Measurements from ENCODE around the gene GPATCH1. TPM values are rescaled to one million over a fixed set of nuclear protein-coding genes. Genes with fewer than 3 reads are reported as not detected.

The GPATCH1 gene
- total RNA-seq, 1 donor from 2014 or later = 8.2 TPM

DNA sequence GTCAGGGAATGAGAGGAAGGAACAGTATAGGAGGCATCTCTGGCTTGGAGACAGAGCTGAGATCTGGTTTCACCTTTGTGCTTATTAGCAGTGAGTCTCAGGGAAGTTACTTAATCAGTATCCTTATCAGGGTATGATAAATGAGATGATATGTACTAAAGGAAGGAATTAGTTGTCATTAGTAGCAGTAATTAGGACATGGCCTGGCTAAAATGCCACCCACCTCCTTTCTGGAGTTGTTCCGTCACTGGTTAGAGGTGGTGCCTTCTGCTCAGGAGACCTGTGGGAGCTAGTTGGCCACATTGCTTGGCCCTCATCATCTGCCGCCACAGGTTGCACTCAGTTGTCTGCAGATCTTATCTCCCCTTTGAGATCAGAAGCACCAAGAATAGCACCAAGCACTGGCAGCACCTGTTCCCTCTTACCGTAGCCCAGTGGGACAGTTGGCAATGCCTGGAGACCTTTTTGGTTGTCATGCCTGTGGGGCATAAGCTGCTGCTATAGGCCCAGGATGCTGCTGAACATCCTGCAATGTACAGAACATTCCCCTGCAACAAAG is 4.7 kb downstream of the GPATCH1 start:
- no peaks in the 10 kb centered on the region for H3K27me3 Mint-ChIP-seq (ENCODE audit: unreplicated experiment)
- H3K4me3 Mint-ChIP-seq (ENCODE audit: unreplicated experiment) = no peak overlapping the region
- H3K4me1 Mint-ChIP-seq (ENCODE audit: unreplicated experiment) = peaks cover 18% of the 10 kb centered on the region
- TF ChIP-seq, protein P1, sequence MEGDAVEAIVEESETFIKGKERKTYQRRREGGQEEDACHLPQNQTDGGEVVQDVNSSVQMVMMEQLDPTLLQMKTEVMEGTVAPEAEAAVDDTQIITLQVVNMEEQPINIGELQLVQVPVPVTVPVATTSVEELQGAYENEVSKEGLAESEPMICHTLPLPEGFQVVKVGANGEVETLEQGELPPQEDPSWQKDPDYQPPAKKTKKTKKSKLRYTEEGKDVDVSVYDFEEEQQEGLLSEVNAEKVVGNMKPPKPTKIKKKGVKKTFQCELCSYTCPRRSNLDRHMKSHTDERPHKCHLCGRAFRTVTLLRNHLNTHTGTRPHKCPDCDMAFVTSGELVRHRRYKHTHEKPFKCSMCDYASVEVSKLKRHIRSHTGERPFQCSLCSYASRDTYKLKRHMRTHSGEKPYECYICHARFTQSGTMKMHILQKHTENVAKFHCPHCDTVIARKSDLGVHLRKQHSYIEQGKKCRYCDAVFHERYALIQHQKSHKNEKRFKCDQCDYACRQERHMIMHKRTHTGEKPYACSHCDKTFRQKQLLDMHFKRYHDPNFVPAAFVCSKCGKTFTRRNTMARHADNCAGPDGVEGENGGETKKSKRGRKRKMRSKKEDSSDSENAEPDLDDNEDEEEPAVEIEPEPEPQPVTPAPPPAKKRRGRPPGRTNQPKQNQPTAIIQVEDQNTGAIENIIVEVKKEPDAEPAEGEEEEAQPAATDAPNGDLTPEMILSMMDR (IDR thresholded peaks at IDR 0.05) = no peak
- no peaks in the 10 kb centered on the region for H3K9me3 Mint-ChIP-seq (ENCODE audit: unreplicated experiment)
- no peak for DNase-seq (ENCODE audit: extremely low spot score, unreplicated experiment)
- H3K27ac Mint-ChIP-seq (ENCODE audit: unreplicated experiment) = no peak overlapping the region
- H3K36me3 Mint-ChIP-seq (ENCODE audit: unreplicated experiment) = peaks cover 12% of the 10 kb centered on the region

DNA sequence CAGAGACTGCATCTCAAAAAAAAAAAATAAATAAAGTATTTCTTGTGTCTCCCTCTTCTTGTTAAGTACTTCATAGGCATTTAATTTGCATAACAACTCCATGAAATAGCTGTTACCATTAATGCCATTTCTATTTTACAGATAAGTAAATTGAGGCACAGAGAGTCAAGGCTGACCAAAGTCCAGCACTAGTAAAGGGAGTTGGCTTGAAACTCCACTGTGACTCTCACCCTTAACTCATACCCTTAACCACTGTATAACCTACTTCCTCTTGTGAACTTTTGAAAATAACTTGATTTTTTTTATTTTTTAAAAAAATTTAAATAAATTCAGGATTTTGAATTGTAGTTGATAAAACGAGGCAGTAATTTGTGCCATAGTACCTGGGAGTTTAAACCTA is 6.0 kb downstream of the GPATCH1 start:
- no peak for DNase-seq (ENCODE audit: extremely low spot score, unreplicated experiment)
- Mint-ChIP-seq H3K27ac (ENCODE audit: unreplicated experiment) (no peak overlapping the region), H3K27me3 (ENCODE audit: unreplicated experiment) (no peaks in the 10 kb centered on the region), H3K4me3 (ENCODE audit: unreplicated experiment) (no peak overlapping the region), H3K4me1 (ENCODE audit: unreplicated experiment) (peaks cover 5% of the 10 kb centered on the region), H3K9me3 (ENCODE audit: unreplicated experiment) (no peaks in the 10 kb centered on the region), H3K36me3 (ENCODE audit: unreplicated experiment) (peaks cover 15% of the 10 kb centered on the region)
- TF ChIP-seq, protein P1 (IDR thresholded peaks at IDR 0.05) = no peak

DNA sequence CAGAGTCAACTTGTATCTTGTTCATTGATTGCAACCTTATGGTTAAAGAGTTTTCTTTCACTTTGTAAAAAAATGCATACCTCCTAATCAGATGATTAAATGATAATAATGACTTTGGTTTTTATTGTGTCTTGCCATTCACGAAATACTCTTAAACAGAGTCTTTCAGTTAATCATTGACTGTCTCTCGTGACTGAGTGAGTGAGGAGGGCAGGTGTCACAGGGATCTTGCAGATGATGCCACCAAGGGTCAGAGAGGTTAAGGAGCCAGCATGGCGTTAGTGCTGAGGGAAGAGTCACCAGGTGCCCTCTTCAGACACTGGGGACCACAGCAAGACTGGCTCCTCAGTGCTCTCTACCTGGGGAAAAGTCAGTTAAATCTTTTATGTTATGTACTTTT is 8.0 kb downstream of the GPATCH1 start:
- H3K9me3 Mint-ChIP-seq (ENCODE audit: unreplicated experiment) = no peaks in the 10 kb centered on the region
- peaks cover 1% of the 10 kb centered on the region for H3K4me1 Mint-ChIP-seq (ENCODE audit: unreplicated experiment)

DNA sequence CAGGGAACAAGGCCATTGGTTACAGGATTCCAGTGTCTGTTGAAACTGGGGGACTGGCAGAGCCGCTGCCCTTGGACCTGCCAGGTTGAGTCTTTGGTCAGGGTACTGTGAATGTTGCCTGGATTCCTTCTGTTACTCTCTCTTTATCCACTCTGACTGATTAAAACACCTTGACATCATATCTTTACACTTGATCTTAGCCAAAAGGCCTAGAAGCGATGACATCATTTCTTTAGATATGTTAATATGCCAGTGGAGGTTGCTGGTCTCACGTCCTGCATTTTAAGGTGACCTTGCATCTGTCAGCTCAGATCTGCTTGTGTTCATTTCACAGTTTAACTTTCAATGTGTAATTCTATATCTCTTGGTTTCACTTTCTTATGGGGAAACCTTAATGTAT is 9.2 kb downstream of the GPATCH1 start:
- Mint-ChIP-seq H3K36me3 (ENCODE audit: unreplicated experiment) (peaks cover 20% of the 10 kb centered on the region), H3K9me3 (ENCODE audit: unreplicated experiment) (no peaks in the 10 kb centered on the region), H3K4me1 (ENCODE audit: unreplicated experiment) (no peaks in the 10 kb centered on the region), H3K27me3 (ENCODE audit: unreplicated experiment) (no peaks in the 10 kb centered on the region), H3K27ac (ENCODE audit: unreplicated experiment) (no peak overlapping the region), H3K4me3 (ENCODE audit: unreplicated experiment) (no peak overlapping the region)
- TF ChIP-seq, protein P1 (IDR thresholded peaks at IDR 0.05) = no peak
- no peak for DNase-seq (ENCODE audit: extremely low spot score, unreplicated experiment)

More for the DNA sequence above, 8.0 kb downstream of the GPATCH1 start:
- no peak overlapping the region for H3K27ac Mint-ChIP-seq (ENCODE audit: unreplicated experiment)
- H3K36me3 Mint-ChIP-seq (ENCODE audit: unreplicated experiment) = peaks cover 17% of the 10 kb centered on the region
- TF ChIP-seq, protein P1 (IDR thresholded peaks at IDR 0.05) = no peak
- no peak overlapping the region for H3K4me3 Mint-ChIP-seq (ENCODE audit: unreplicated experiment)
- H3K27me3 Mint-ChIP-seq (ENCODE audit: unreplicated experiment) = no peaks in the 10 kb centered on the region
- no peak for DNase-seq (ENCODE audit: extremely low spot score, unreplicated experiment)

DNA sequence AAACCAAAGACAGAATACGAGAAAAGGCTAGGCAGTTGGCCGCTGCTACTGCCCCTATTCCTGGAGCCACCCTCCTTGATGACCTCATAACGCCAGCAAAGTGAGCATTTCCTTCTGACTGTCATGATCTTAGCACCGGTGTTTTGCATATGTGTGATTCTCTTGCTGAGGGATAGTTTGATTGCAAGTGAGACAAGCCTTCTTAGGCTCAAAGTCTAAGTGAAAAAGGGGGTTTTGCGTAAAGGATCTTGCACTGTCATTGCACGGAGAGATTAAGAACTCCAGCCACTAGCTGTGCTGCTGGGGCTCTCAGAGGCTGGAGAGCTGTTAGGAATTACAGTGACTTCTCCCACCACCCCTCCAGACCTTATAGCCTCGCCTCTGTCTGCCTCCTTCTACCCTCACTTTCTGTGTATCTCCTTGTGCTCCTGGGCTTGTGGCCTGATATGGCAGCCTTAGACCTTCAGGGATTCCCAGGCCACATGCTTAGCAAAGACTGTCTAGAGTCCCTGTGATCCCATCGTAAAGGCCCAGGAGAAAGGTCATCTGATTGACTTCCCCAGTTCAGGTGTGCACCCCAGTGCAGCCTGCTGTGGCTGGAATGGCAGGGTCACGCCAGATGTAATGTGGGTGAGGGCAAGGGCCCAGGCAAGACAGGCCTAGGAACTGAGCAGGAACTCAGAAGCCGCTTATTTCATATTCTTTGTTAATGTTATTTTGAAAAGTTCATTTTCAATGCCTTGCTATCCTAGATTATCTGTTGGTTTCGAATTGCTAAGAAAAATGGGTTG is 12.6 kb downstream of the GPATCH1 start:
- H3K27me3 Mint-ChIP-seq (ENCODE audit: unreplicated experiment) = no peaks in the 10 kb centered on the region
- TF ChIP-seq, protein P1 (IDR thresholded peaks at IDR 0.05) = no peak
- H3K36me3 Mint-ChIP-seq (ENCODE audit: unreplicated experiment) = peaks cover 43% of the 10 kb centered on the region
- H3K4me3 Mint-ChIP-seq (ENCODE audit: unreplicated experiment) = no peak overlapping the region
- no peaks in the 10 kb centered on the region for H3K9me3 Mint-ChIP-seq (ENCODE audit: unreplicated experiment)
- H3K27ac Mint-ChIP-seq (ENCODE audit: unreplicated experiment) = no peak overlapping the region
- no peaks in the 10 kb centered on the region for H3K4me1 Mint-ChIP-seq (ENCODE audit: unreplicated experiment)
- no peak for DNase-seq (ENCODE audit: extremely low spot score, unreplicated experiment)

Measured in osteocyte (in vitro differentiated cells).